SH-SY5Y (cell line): Measurements from ENCODE around the gene TRIM38.

Experiments
- GATA2 ChIP-seq: IDR thresholded peaks from 2 replicates; pipeline ENCODE4 v1.6.1; 2011; ENCODE audit warnings: mild to moderate bottlenecking, low read depth, low read length
- GATA3 ChIP-seq: IDR thresholded peaks from 2 replicates; pipeline ENCODE4 v1.6.1; 2011; ENCODE audit warnings: low read depth, mild to moderate bottlenecking, low read length, moderate library complexity

GRCh38 chr6:25927756-25928216, 34.8 kb upstream of the TRIM38 start:
- TF ChIP-seq GATA2 (no peak), GATA3 (no peak)
